HCT116 (cell line): ENCODE results near the gene LCE1C. TPM values are rescaled to one million over a fixed set of nuclear protein-coding genes. Genes with fewer than 3 reads are reported as not detected.

Source experiments
- ATAC-seq: fragments of 200-7000 bp; cut with Tn5 transposase; 2 replicates; pipeline ENCODE4 v1.9.1; 2020; ENCODE audit warnings: mild to moderate bottlenecking, moderate library complexity
- BruUV-seq: library from RNA; stranded (reverse); fragments of 400-500 nt; replicated peaks from 2 replicates; lab custom pipeline; 2021; lab: Mats Ljungman, UMichigan
- CTCF ChIA-PET: fragments of 300-600 bp; sonication (Branson Sonifier 250); formaldehyde crosslinking; loops from one replicate; lab custom pipeline; 2021; ENCODE audit warnings: antibody characterized with exemption; lab: Charles Lee
- POLR2A ChIA-PET: fragments of 300-600, 350-600 bp; sonication (Branson Sonifier 250); formaldehyde crosslinking; loops from one replicate; lab custom pipeline; 2021; ENCODE audit warnings: antibody characterized with exemption; lab: Charles Lee
- RAD21 ChIA-PET, 2 experiments: fragments of 300-600 bp; sonication (Branson Sonifier 250); formaldehyde crosslinking; loops; one replicate each; lab custom pipeline; 2023; ENCODE audit warnings: low total read pairs in 2 of 2; ENCODE audit not compliant: uncharacterized antibody in 2 of 2, unreplicated experiment in 2 of 2, low non-redundant PET in 1 of 2; lab: Charles Lee
- DNase-seq: peaks from one replicate; pipeline ENCODE4 v3.0.0-alpha.2; 2010; ENCODE audit warnings: low read depth, low spot score
- H2AFZ ChIP-seq: fragments of 200-600 bp; shearing (Covaris generic), sonication (generic); 2 replicates; pipeline ENCODE4 v1.6.1; 2017; ENCODE audit warnings: low read depth, mixed run types, mixed read lengths, antibody characterized with exemption, low read length; ENCODE audit not compliant: poor library complexity, severe bottlenecking
- H3K27ac ChIP-seq: 2 replicates; pipeline ENCODE4 v1.5.1; 2012; ENCODE audit warnings: low read depth, low read length
- H3K27me3 ChIP-seq: fragments of 200-600 bp; sonication (generic); 2 replicates; pipeline ENCODE4 v1.6.1; 2016; ENCODE audit warnings: mixed run types, low read length, mixed read lengths; ENCODE audit not compliant: insufficient read depth
- H3K36me3 ChIP-seq, 2 experiments: fragments of 200-500 bp in 1 of 2; fragments of 200-600 bp in 1 of 2; sonication (Bioruptor generic) in 1 of 2; sonication (generic) in 1 of 2; 2 replicates each; pipeline versions ENCODE4 v1.5.1 to v1.6.1; 2014 to 2016; ENCODE audit warnings: low read length in 2 of 2, inconsistent platforms in 1 of 2, mixed read lengths in 1 of 2, mixed run types in 1 of 2; ENCODE audit not compliant: insufficient read depth in 2 of 2, control insufficient read depth in 1 of 2
- H3K4me1 ChIP-seq, 2 experiments: fragments of 200-600 bp in 1 of 2; sonication (generic) in 1 of 2; 2 replicates each; pipeline versions ENCODE4 v1.5.1 to v1.6.1; 2012 to 2017; ENCODE audit warnings: low read length in 2 of 2, inconsistent platforms in 1 of 2, mild to moderate bottlenecking in 1 of 2, mixed read lengths in 1 of 2, mixed run types in 1 of 2, moderate library complexity in 1 of 2; ENCODE audit not compliant: insufficient read depth in 2 of 2, control insufficient read depth in 1 of 2
- H3K4me2 ChIP-seq: fragments of 200-600 bp; sonication (generic); 2 replicates; pipeline ENCODE4 v1.6.1; 2017; ENCODE audit warnings: mixed run types, low read length, mixed read lengths
- H3K4me3 ChIP-seq, 2 experiments: fragments of 200-600 bp in 1 of 2; sonication (generic) in 1 of 2; replicated peaks in 1 of 2; 2 replicates each; pipeline ENCODE4 v1.5.1; 2011 to 2016; ENCODE audit warnings: low read length in 2 of 2, control low read depth in 1 of 2, low read depth in 1 of 2, mild to moderate bottlenecking in 1 of 2, mixed read lengths in 1 of 2, mixed run types in 1 of 2
- H3K79me2 ChIP-seq: fragments of 200-600 bp; sonication (generic); 2 replicates; pipeline ENCODE4 v1.6.1; 2017; ENCODE audit warnings: mild to moderate bottlenecking, mixed run types, low read length, moderate library complexity, mixed read lengths; ENCODE audit not compliant: insufficient read depth
- H3K9ac ChIP-seq: fragments of 200-600 bp; sonication (generic); 2 replicates; pipeline ENCODE4 v1.6.1; 2016; ENCODE audit warnings: low read length, mixed read lengths
- H3K9me2 ChIP-seq: fragments of 200-600 bp; sonication (generic), shearing (Covaris generic); 2 replicates; pipeline ENCODE4 v1.6.1; 2017; ENCODE audit warnings: mixed run types, mild to moderate bottlenecking, moderate library complexity; ENCODE audit not compliant: insufficient read depth
- H3K9me3 ChIP-seq, 2 experiments: fragments of 200-500 bp in 1 of 2; fragments of 200-600 bp in 1 of 2; sonication (Bioruptor generic) in 1 of 2; sonication (generic) in 1 of 2; 2 replicates each; pipeline ENCODE4 v1.6.1; 2014 to 2017; ENCODE audit warnings: low read length in 2 of 2, mixed read lengths in 2 of 2, inconsistent platforms in 1 of 2, low read depth in 1 of 2, mild to moderate bottlenecking in 1 of 2, mixed run types in 1 of 2, moderate library complexity in 1 of 2; ENCODE audit not compliant: control insufficient read depth in 1 of 2, insufficient read depth in 1 of 2
- H4K20me1 ChIP-seq: fragments of 200-600 bp; sonication (generic), shearing (Covaris generic); 2 replicates; pipeline ENCODE4 v1.6.1; 2017; ENCODE audit warnings: mixed run types, mild to moderate bottlenecking, moderate library complexity; ENCODE audit not compliant: insufficient read depth
- CBX3 ChIP-seq: IDR thresholded peaks from 2 replicates; pipeline ENCODE4 v1.6.1; 2012; ENCODE audit warnings: low read depth
- CEBPB ChIP-seq: IDR thresholded peaks from 2 replicates; pipeline ENCODE4 v1.6.1; 2012; ENCODE audit warnings: low read depth
- EGR1 ChIP-seq: IDR thresholded peaks from 2 replicates; pipeline ENCODE4 v1.6.1; 2012; ENCODE audit warnings: low read depth
- EZH2 ChIP-seq: fragments of 200-600 bp; sonication (generic); IDR thresholded peaks from 2 replicates; pipeline ENCODE4 v1.6.1; 2017; ENCODE audit warnings: antibody characterized with exemption, mixed run types
- EZH2phosphoT487 ChIP-seq: fragments of 200-600 bp; IDR thresholded peaks from 2 replicates; pipeline ENCODE4 v1.6.1; 2018; ENCODE audit warnings: antibody characterized with exemption, borderline replicate concordance
- JUND ChIP-seq: IDR thresholded peaks from 2 replicates; pipeline ENCODE4 v1.6.1; 2012
- RAD21 ChIP-seq: IDR thresholded peaks from 2 replicates; pipeline ENCODE4 v1.6.1; 2012; ENCODE audit warnings: low read depth, mild to moderate bottlenecking
- REST ChIP-seq: IDR thresholded peaks from 2 replicates; pipeline ENCODE4 v1.6.1; 2012; ENCODE audit warnings: low read depth
- SIN3A ChIP-seq: IDR thresholded peaks from 2 replicates; pipeline ENCODE4 v1.6.1; 2012; ENCODE audit warnings: low read depth
- SP1 ChIP-seq: IDR thresholded peaks from 2 replicates; pipeline ENCODE4 v1.6.1; 2012; ENCODE audit warnings: low read depth
- SRF ChIP-seq: IDR thresholded peaks from 2 replicates; pipeline ENCODE4 v1.6.1; 2012; ENCODE audit warnings: low read depth
- YY1 ChIP-seq: IDR thresholded peaks from 2 replicates; pipeline ENCODE4 v1.6.1; 2011; ENCODE audit warnings: low read length, low read depth, moderate library complexity, mild to moderate bottlenecking; ENCODE audit not compliant: insufficient replicate concordance; ENCODE audit errors: extremely low read depth
- ZNF274 ChIP-seq: fragments of 200-500 bp; sonication (Bioruptor generic); IDR thresholded peaks from 2 replicates; pipeline ENCODE4 v1.6.1; 2014; ENCODE audit warnings: mild to moderate bottlenecking, low read depth, low read length, inconsistent platforms
- intact Hi-C: fragments of 100-400 bp; cut with micrococcal nuclease; formaldehyde crosslinking; loops from 2 replicates; pipeline ENCODE4 v1.10.0; 2022
- total RNA-seq: library from RNA; stranded (reverse); gene quantifications from one replicate; pipeline ENCODE4 v1.2.1, GENCODE V29; 2021; ENCODE audit not compliant: unreplicated experiment
- TF ChIP-seq, protein P1 (sequence below): IDR thresholded peaks from 2 replicates; pipeline ENCODE4 v1.6.1; 2012
- TF ChIP-seq, protein P2 (sequence below), 3 experiments: fragments of 200-600 bp in 1 of 3; sonication (generic) in 1 of 3; IDR thresholded peaks in 2 of 3; conservative IDR thresholded peaks in 1 of 3; 2 replicates each; pipeline ENCODE4 v1.5.1; 2012 to 2017; ENCODE audit warnings: low read depth in 2 of 3, low read length in 2 of 3, antibody characterized with exemption in 1 of 3, borderline replicate concordance in 1 of 3, control low read depth in 1 of 3, mild to moderate bottlenecking in 1 of 3, mixed read lengths in 1 of 3, mixed run types in 1 of 3, moderate library complexity in 1 of 3; ENCODE audit not compliant: insufficient read depth in 1 of 3

Gene LCE1C
- total RNA-seq, 1 experiment from 2014 or later, result not detected

- intact Hi-C loops, result no loop called here
- RAD21 ChIA-PET, result no interaction called here
These were observed 20.7 kb upstream of the LCE1C start, which contains the start of gene LCE1A for GRCh38 chr1:152827173-152827572. TSS of gene LCE1A (plus strand) at chr1:152827473. CDS start at chr1:152827473, 0 bp downstream.

DNA sequence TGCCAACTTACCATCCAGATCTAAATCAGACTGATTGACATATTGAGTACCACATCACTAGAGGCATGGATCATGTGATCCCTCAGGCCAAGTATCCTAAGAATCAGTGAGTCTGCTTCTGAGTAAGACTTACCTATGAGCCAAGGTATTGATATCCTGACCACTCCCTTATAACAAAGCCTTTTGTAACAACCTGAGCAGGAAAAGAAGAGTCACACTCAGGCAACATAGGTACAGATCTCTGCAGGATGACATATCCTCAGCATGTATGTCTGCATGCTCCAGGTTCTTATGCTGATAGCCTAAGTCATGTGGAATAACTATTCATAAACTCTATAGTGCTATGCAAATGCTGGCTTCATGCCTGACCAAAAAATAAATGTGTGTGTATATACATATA lies 18.5 kb upstream of the LCE1C start:
- Histone ChIP-seq H2AFZ (no peak overlapping the region), H3K36me3 (no peaks in the 10 kb centered on the region), H3K4me3 (no peak overlapping the region), H3K27ac (no peak overlapping the region), H3K9me3 (no peaks in the 10 kb centered on the region), H3K27me3 (peaks cover 34% of the 10 kb centered on the region), H3K4me2 (no peak overlapping the region), H3K9me2 (no peaks in the 10 kb centered on the region), H3K79me2 (no peaks in the 10 kb centered on the region), H4K20me1 (no peaks in the 10 kb centered on the region), H3K9ac (no peak overlapping the region), H3K4me1 (no peaks in the 10 kb centered on the region)
- ChIA-PET POLR2A (no interaction called here), RAD21 (no interaction called here), CTCF (no interaction called here)
- intact Hi-C loops, result no loop called here
- BruUV-seq, result no TSS peak
- no peak for ATAC-seq
- no peak for DNase-seq
- TF ChIP-seq REST (no peak), CEBPB (no peak), SRF (no peak), ZNF274 (no peak)
- TF ChIP-seq, protein P1, sequence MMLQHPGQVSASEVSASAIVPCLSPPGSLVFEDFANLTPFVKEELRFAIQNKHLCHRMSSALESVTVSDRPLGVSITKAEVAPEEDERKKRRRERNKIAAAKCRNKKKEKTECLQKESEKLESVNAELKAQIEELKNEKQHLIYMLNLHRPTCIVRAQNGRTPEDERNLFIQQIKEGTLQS, result no peak

More at GRCh38 chr1:152827173-152827572, 20.7 kb upstream of the LCE1C start, which contains the start of gene LCE1A:
- Histone ChIP-seq H3K79me2 (no peaks in the 10 kb centered on the region), H3K27ac (no peak within 1 kb of the TSS), H3K4me1 (no peaks in the 10 kb centered on the region), H3K4me2 (no peak within 1 kb of the TSS), H3K27me3 (peaks cover 27% of the 10 kb centered on the region), H3K36me3 (no peaks in the 10 kb centered on the region), H3K4me3 (no peak within 1 kb of the TSS), H2AFZ (no peak within 1 kb of the TSS), H3K9me3 (no peaks in the 10 kb centered on the region), H4K20me1 (no peaks in the 10 kb centered on the region), H3K9ac (no peak within 1 kb of the TSS), H3K9me2 (no peaks in the 10 kb centered on the region)
- DNase-seq, result no peak
- TF ChIP-seq CBX3 (no peak), JUND (no peak), SRF (no peak), SP1 (no peak), YY1 (no peak), CEBPB (no peak), RAD21 (no peak), EGR1 (no peak), EZH2 (no peak), EZH2phosphoT487 (no peak), SIN3A (no peak)
- TF ChIP-seq, protein P2, sequence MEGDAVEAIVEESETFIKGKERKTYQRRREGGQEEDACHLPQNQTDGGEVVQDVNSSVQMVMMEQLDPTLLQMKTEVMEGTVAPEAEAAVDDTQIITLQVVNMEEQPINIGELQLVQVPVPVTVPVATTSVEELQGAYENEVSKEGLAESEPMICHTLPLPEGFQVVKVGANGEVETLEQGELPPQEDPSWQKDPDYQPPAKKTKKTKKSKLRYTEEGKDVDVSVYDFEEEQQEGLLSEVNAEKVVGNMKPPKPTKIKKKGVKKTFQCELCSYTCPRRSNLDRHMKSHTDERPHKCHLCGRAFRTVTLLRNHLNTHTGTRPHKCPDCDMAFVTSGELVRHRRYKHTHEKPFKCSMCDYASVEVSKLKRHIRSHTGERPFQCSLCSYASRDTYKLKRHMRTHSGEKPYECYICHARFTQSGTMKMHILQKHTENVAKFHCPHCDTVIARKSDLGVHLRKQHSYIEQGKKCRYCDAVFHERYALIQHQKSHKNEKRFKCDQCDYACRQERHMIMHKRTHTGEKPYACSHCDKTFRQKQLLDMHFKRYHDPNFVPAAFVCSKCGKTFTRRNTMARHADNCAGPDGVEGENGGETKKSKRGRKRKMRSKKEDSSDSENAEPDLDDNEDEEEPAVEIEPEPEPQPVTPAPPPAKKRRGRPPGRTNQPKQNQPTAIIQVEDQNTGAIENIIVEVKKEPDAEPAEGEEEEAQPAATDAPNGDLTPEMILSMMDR (IDR thresholded peaks at IDR 0.05 in 2 of 3, conservative IDR thresholded peaks at IDR 0.05 in 1 of 3; ENCODE audit: borderline replicate concordance in 1 of 3, insufficient read depth in 1 of 3, low read depth in 2 of 3, low read length in 2 of 3), result no peak
- CTCF ChIA-PET, result no interaction called here
- ATAC-seq, result no peak
- no TSS peak for BruUV-seq
- POLR2A ChIA-PET, result no interaction called here
